ENCODE results near the gene ORMDL3.

Gene ORMDL3, protein sequence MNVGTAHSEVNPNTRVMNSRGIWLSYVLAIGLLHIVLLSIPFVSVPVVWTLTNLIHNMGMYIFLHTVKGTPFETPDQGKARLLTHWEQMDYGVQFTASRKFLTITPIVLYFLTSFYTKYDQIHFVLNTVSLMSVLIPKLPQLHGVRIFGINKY

DNA sequence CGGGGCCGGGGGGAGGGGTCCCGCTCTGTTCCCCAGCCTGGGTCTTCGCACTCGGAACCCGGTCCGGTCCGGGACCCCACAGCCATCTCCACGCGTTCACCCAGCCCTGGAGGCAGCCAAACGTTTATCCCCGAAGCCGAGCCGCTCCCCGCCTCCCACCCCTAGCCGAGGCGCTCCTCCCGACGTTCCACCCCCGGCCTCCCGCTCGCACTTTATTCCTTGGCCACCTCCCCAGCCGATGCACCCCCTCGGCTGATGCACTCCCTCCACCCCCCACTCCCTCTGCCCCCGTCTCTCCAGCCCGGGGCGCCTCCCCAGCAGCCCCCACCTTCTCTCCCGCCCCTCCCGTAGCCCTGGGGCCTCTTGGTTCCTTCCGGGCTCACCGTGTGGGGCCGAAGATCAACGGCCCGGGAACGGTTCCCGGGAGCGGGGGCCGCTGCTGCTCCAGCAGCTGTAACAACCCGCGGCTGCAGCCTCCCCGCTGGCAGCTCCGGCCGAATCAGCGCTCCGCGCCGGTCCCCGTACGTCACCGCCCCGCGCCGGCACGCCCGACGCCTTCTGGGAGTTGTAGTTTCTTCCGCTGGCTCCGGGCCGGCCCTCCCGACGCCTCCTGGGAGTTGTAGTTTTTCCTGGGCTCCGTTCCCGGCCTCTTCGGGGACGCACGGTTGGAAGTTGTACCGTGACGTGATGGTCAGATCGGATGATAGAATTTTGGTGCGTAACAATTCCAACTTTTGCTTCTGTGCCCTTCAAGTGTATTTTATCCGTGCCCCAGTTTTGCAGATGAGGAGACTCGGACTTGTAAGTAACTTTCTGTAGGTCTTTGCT, at the start of gene ORMDL3, which contains the start of gene LRRC3C:
Gene ORMDL3, minus strand, starts transcription at position 501 of the 828 bp plus-strand sequence. CDS start 3,398 bp downstream, outside the sequence.
Gene LRRC3C, plus strand, starts transcription at position 632 of the 828 bp plus-strand sequence. CDS start 13,792 bp downstream, outside the sequence.
- DNase-seq (ENCODE audit: low spot score): peak; percentile 96

DNA sequence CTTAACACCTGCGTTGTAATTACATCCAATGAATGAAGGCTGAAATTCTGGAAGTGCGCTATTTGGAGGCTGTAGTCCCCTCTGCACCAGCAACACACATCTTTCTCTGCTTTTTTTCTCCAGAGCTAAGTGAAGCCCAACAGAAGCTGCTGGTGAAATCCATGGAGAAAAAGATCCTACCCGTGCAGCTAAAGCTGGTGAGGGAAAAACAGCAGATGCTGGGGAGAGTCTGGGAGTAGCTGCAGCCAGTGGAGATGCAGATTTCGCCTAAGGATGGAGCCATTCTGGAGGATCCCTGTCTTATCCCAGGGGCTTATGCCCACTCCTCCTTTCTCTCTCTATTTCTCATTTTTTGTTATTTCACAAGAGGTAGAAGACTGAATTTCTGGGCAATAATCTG, 48.4 kb upstream of the ORMDL3 start:
- no peak for DNase-seq (ENCODE audit: low spot score)

- DNase-seq (ENCODE audit: low spot score): no peak
Measured at GRCh38 chr17:39974433-39974832, 47.0 kb upstream of the ORMDL3 start.

GRCh38 chr17:39973496-39973895, 46.1 kb upstream of the ORMDL3 start:
- no peak for DNase-seq (ENCODE audit: low spot score)

DNA sequence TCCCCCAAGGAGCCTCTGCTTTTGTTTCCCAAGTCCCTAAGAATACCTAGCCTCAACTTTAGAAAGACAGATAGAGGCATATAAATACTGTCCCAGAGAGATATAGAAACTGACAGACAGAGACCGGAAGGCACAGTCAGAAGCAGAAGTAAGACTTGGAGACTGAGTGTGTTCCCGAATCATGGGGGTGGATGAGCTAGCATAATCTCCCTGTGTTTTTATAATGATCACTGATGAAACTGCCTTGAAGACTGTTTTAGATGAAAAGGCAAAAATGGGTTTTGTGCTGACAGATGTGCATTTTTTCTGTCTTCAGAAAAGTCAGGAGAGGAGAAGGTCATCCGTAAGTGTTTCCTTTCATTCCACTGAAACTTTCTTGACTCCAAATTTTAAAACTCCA, 44.9 kb upstream of the ORMDL3 start:
- no peak for DNase-seq (ENCODE audit: low spot score)

- no peak for DNase-seq (ENCODE audit: low spot score)
Measured at GRCh38 chr17:39971076-39971603, 43.7 kb upstream of the ORMDL3 start.

DNA sequence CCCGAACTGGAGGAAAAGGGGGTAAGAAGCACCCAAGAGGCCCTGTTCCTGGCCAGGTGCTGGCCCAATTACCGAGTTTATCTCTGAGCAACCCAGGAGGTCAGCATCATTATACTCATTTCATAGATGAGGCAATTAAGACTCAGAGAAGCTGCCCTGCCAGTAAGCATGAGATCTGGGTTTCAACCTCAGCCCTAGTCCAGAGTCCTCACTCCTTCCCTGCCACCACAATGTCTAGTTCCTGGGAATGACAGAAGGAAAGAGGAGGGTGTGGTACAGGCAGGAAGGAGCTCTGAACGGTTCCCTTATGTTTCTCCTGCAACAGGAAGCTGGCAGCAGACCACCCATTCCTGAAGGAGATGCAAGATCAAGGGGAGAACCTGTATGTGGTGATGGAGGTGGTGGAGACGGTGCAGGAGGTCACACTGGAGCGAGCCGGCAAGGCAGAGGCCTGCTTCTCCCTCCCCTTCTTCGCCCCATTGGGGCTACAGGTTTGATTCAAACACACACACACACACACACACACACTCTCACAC, 42.8 kb upstream of the ORMDL3 start:
- no peak for DNase-seq (ENCODE audit: low spot score)

DNA sequence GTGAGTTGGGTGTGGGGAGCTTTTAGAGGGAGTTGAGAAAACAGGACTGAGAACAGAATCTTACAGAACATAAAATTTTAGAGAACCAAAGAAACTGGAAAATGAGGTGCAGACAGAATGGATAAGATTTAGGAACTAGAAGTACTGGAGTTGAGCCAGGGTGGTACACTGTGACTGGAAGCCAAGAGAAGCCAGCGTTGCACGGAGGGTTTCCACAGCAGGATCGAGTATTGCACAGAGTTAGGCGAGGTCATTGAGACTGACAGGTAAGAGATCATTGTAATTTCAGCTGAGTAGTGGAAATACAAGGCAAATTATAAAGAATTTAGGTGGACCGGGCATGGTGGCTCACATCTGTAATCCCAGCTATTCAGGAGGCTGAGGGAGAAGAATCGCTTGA, 42.0 kb upstream of the ORMDL3 start:
- no peak for DNase-seq (ENCODE audit: low spot score)

DNA sequence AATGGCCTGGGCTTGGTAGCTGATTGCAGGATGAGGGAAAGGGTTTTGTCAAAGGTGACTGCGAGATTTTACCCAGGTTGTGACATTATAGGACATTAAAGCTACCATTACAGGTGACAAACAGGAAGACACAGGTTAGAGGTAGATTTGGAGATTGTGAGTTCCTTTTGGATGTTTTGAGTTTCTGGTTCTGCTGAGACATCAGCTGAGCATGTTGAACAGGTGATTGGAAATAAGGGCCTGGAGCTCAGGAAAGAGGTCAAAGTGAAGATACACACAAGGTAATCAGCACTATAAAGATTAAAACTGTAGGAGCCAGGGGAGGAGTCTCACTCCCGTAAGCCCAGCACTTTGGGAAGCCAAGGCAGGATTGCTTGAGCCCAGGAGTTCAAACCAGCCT, 41.4 kb upstream of the ORMDL3 start:
- no peak for DNase-seq (ENCODE audit: low spot score)

GRCh38 chr17:39966771-39967170, 39.4 kb upstream of the ORMDL3 start:
- DNase-seq (ENCODE audit: low spot score): no peak

DNA sequence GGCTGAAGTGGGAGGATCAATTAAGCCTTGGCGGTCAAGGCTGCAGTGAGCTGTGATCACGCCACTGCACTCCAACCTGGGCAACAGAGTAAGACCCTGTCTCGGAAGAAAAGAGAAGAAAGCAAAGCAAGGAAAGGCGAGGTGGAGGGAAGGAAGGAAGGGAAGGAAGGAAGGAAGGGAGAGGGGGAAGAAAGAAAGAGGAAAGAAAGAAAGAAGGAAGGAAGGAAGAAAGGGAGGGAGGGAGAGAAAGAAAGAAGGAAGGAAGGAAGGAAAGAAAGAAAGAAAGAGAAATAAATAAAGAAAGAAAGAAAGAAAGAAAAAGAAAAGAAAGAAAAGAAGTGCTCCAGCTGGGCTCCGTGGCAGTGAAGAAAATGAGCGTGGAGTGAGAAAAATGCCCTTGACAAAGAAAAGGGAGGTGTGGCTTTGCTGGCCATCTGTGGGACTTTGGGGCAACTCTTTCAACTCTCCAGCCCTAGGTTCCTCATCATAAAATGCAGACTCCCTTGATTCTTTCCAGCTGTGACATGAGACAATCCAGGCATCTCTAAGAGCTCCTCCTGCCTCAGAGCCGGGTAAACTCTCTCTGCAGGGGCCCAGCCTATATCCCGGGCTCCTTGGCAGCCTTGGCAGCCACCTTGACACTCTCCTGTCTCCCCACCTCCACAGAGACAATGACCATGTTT, 37.8 kb upstream of the ORMDL3 start:
- DNase-seq (ENCODE audit: low spot score): no peak

DNA sequence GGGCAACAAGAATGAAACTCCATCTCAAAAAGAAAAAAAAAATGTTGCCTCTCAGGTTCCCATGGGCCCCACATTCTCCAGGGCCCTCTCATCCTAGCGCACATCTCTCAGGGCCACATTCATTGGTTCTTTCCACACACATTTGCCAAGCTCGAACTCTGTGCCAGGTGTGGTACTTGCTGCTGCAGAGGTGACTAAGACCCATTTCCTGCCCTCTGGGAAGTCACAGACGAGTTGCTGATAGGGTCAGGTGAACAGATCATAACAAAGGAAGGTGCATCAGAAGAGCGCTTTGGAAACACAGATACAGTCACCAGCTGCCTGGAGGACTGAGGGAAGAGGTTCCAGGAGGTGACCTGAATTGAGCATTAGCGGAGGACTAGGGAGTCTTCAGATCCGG, 36.4 kb upstream of the ORMDL3 start:
- DNase-seq (ENCODE audit: low spot score): no peak

DNA sequence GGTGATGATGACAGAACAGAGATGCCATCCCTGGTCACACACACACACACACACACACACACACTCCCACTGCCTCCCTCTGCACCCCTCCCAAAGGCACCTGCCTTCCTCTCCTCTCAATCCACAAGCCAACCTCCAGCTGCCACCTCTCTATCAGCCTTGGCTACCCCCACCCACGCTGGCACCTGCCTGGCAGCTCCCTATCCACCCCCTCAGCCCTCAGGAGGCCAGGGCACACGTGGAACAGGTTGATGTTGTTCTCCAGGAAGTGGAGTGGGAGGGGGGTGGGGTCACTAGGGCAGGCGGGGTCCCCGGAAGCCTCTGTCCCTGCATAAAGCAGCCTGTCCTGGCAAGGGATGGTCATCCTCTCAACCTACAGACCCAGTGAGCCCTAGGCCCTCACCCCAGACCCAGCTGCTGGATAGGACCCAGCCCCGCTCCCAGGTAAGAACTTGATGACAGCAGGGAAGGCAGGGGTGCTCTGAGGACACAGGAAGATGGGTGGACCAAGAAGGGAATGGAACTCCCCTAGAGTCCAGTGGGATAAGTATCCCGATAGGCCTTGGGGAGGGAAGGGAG, 35.3 kb upstream of the ORMDL3 start, which contains the start of gene GSDMA:
Gene GSDMA, plus strand, starts transcription at position 363 of the 579 bp plus-strand sequence. CDS start 2,684 bp downstream, outside the sequence.
- no peak for DNase-seq (ENCODE audit: low spot score)

GRCh38 chr17:39960524-39961041, 33.2 kb upstream of the ORMDL3 start:
- DNase-seq (ENCODE audit: low spot score): no peak

DNA sequence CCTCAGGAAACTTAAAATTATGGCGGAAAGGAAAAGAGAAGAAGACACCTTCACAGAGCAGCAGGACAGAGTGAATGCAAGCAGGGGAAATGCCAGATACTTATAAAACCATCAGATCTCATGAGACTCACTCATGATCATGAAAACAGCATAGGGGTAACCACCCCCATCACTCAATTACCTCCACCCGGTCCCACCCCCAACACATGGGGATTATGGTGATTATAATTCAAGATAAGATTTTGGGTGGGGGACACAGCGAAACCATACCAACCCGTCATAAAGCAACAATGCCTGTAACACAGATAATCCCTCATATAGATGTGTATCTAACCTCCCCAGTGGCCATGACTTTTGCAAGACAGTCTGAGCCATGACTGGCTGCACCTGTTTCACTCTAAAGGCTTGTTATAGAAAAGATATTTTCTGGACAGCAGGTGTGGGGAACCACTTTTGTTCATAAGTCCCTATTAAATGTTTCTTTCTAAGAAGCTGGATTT, 28.4 kb upstream of the ORMDL3 start:
- DNase-seq (ENCODE audit: low spot score): no peak

DNA sequence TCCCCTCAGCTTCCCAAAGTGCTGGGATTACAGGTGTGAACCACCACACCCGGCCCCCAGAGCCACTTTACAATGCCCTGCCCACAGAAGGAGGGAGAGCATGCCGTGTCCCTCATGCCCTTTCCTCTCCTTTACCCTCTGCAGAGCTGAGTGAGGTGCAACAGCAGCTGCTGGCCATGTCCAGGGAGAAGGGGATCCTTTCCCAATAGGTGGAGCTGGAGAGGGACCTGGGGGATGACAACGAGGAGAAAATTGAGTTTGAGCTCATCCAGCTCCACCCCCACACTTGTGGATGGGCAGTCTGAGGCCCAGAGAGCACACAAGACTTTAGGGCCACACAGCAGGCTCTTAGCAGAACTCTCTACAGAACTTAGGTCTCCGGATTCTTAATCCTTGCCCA, 27.5 kb upstream of the ORMDL3 start:
- no peak for DNase-seq (ENCODE audit: low spot score)

GRCh38 chr17:39953471-39953888, 26.1 kb upstream of the ORMDL3 start:
- no peak for DNase-seq (ENCODE audit: low spot score)

GRCh38 chr17:39952680-39953470, 25.5 kb upstream of the ORMDL3 start:
- DNase-seq (ENCODE audit: low spot score): peak; percentile 91

- no peak for DNase-seq (ENCODE audit: low spot score)
Measured at GRCh38 chr17:39951924-39952679, 24.7 kb upstream of the ORMDL3 start.

- DNase-seq (ENCODE audit: low spot score): no peak
Measured at GRCh38 chr17:39950871-39951348, 23.5 kb upstream of the ORMDL3 start.
